SW480 (cell line): ENCODE results near the gene ART4.
A peak's percentile ranks its signal among the peaks of the same experiment; 100 is the strongest.

ENCODE experiments used
- DNase-seq: peaks from one replicate; pipeline ENCODE4 v3.0.0-alpha.2; 2016; ENCODE audit warnings: low spot score

ART4 gene

GRCh38 chr12:14843425-14843887, at the start of gene ART4:
Gene ART4, minus strand, starts transcription at chr12:14843526. Its CDS starts 413 bp downstream, at chr12:14843113.
- DNase-seq, result no peak

GRCh38 chr12:14892726-14893505, 49.6 kb upstream of the ART4 start:
- no peak for DNase-seq

- DNase-seq, result no peak
Observed at GRCh38 chr12:14890701-14891100, 47.4 kb upstream of the ART4 start.

GRCh38 chr12:14886271-14886670, 42.9 kb upstream of the ART4 start:
- DNase-seq, result no peak

GRCh38 chr12:14885718-14886221, 42.4 kb upstream of the ART4 start, which contains the start of gene MGP:
Gene MGP, minus strand, starts transcription at chr12:14885854. Its CDS starts 63 bp downstream, at chr12:14885791.
- DNase-seq, result no peak

GRCh38 chr12:14884458-14884878, 41.1 kb upstream of the ART4 start:
- peak; percentile 56 for DNase-seq

GRCh38 chr12:14883686-14884085, 40.4 kb upstream of the ART4 start:
- DNase-seq, result no peak

- no peak for DNase-seq
Observed at GRCh38 chr12:14880890-14881453, 37.6 kb upstream of the ART4 start.

GRCh38 chr12:14879222-14879933, 36.1 kb upstream of the ART4 start:
- DNase-seq, result no peak

GRCh38 chr12:14878488-14878887, 35.2 kb upstream of the ART4 start:
- no peak for DNase-seq

- DNase-seq, result no peak
Observed at GRCh38 chr12:14876833-14877232, 33.5 kb upstream of the ART4 start.

GRCh38 chr12:14874882-14875281, 31.6 kb upstream of the ART4 start:
- DNase-seq, result no peak

GRCh38 chr12:14873440-14874185, 30.3 kb upstream of the ART4 start:
- DNase-seq, result no peak

- DNase-seq, result no peak
Observed at GRCh38 chr12:14871886-14872285, 28.6 kb upstream of the ART4 start.

- DNase-seq, result no peak
Observed at GRCh38 chr12:14871247-14871646, 27.9 kb upstream of the ART4 start.

- DNase-seq, result no peak
Observed at GRCh38 chr12:14868916-14869506, 25.7 kb upstream of the ART4 start.

GRCh38 chr12:14860490-14860889, 17.2 kb upstream of the ART4 start:
- no peak for DNase-seq

- no peak for DNase-seq
Observed at GRCh38 chr12:14858513-14858912, 15.2 kb upstream of the ART4 start.

GRCh38 chr12:14854586-14855183, 11.4 kb upstream of the ART4 start:
- no peak for DNase-seq

- DNase-seq, result no peak
Observed at GRCh38 chr12:14853961-14854360, 10.6 kb upstream of the ART4 start.

GRCh38 chr12:14852880-14853279, 9.6 kb upstream of the ART4 start:
- no peak for DNase-seq
